Sigmoid colon (tissue), 4 donors: ENCODE results near the gene EPO.

ENCODE experiments used
- EP300 ChIP-seq, 4 donors: sonication (generic); formaldehyde crosslinking; IDR thresholded peaks; one replicate each; pipeline ENCODE4 v1.6.1; 2017; ENCODE audit warnings: antibody characterized with exemption in 4 of 4
- POLR2A ChIP-seq, 2 donors: fragments of 450-650 bp; IDR thresholded peaks; one replicate each; pipeline ENCODE4 v1.6.1; 2016; ENCODE audit warnings: antibody characterized with exemption in 2 of 2, mild to moderate bottlenecking in 2 of 2, moderate library complexity in 2 of 2
- POLR2AphosphoS5 ChIP-seq, 4 donors: sonication (generic); formaldehyde crosslinking; IDR thresholded peaks; one replicate each; pipeline ENCODE4 v1.6.1; 2017; ENCODE audit warnings: antibody characterized with exemption in 4 of 4
- TF ChIP-seq, protein P1 (sequence below), 4 experiments: fragments of 450-650 bp in 3 of 4; fragments of 200-600 bp in 1 of 4; IDR thresholded peaks; one replicate each; pipeline ENCODE4 v1.5.1; 2016 to 2019; ENCODE audit warnings: antibody characterized with exemption in 4 of 4, mild to moderate bottlenecking in 3 of 4, moderate library complexity in 2 of 4

DNA sequence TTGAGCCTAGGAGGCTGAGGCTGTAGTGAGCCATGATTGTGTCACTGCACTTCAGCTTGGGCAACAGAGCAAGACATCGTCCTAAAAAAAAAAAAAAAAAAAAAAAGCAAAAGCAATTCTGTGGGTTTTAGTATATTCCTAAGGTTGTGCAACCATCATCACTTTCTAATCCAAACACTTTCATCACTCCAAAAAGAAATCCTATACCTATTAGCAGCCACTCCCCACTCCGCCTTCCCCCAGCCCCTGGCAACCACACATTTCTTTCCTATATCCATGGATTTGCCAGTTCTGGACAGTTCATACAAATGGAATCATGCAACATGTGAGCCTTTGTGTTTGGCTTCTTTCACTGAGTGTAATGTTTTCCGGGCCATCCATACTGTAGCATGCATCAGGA, 33.5 kb downstream of the EPO start:
- TF ChIP-seq, protein P1, sequence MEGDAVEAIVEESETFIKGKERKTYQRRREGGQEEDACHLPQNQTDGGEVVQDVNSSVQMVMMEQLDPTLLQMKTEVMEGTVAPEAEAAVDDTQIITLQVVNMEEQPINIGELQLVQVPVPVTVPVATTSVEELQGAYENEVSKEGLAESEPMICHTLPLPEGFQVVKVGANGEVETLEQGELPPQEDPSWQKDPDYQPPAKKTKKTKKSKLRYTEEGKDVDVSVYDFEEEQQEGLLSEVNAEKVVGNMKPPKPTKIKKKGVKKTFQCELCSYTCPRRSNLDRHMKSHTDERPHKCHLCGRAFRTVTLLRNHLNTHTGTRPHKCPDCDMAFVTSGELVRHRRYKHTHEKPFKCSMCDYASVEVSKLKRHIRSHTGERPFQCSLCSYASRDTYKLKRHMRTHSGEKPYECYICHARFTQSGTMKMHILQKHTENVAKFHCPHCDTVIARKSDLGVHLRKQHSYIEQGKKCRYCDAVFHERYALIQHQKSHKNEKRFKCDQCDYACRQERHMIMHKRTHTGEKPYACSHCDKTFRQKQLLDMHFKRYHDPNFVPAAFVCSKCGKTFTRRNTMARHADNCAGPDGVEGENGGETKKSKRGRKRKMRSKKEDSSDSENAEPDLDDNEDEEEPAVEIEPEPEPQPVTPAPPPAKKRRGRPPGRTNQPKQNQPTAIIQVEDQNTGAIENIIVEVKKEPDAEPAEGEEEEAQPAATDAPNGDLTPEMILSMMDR (IDR thresholded peaks at IDR 0.05), result no peak
- no peak for TF ChIP-seq POLR2A (IDR thresholded peaks at IDR 0.05)
- no peak for TF ChIP-seq EP300 (IDR thresholded peaks at IDR 0.05)
- TF ChIP-seq POLR2AphosphoS5 (IDR thresholded peaks at IDR 0.05), result no peak
